Spleen (tissue), 7 donors: ENCODE results near the gene FOXP1.

Experiments used
- CTCF ChIP-seq, 11 experiments: fragments of 200-600 bp in 7 of 11; fragments of 450-650 bp in 4 of 11; sonication (generic) in 4 of 11; IDR thresholded peaks in 8 of 11; conservative IDR thresholded peaks in 3 of 11; 1 replicate in 7 of 11; 2 replicates in 4 of 11; pipeline versions ENCODE4 v1.4.0 to v1.8.0; 2016 to 2021; ENCODE audit warnings: antibody characterized with exemption in 11 of 11, inconsistent platforms in 4 of 11, mild to moderate bottlenecking in 1 of 11
- POLR2AphosphoS5 ChIP-seq, 3 donors: sonication (generic); formaldehyde crosslinking; IDR thresholded peaks; one replicate each; pipeline ENCODE4 v1.5.1; 2017; ENCODE audit warnings: antibody characterized with exemption in 3 of 3
- donor health status: DM: no; HTN: no; CAD: no; lungs with moderate emphysema.
- donor health status: DM: no; HTN: no; CAD: no.
- donor health status: DM: no; HTN: no; CAD: no.

- TF ChIP-seq CTCF (IDR thresholded peaks at IDR 0.05 in 8 of 11, conservative IDR thresholded peaks at IDR 0.05 in 3 of 11) (no peak), POLR2AphosphoS5 (IDR thresholded peaks at IDR 0.05) (no peak)
Observed at GRCh38 chr3:71328926-71329325, 254.6 kb downstream of the FOXP1 start.
